GM19238 (cell line): ENCODE measurements around the gene PDE6B.

Experiments
- DNase-seq: peaks from one replicate; pipeline ENCODE4 v3.0.0; 2011; ENCODE audit warnings: low spot score; ENCODE audit not compliant: insufficient read length

PDE6B gene

GRCh38 chr4:600850-601515 is 24.4 kb upstream of the PDE6B start:
- no peak for DNase-seq

GRCh38 chr4:601612-602558 is 23.5 kb upstream of the PDE6B start:
- DNase-seq = no peak

- DNase-seq = no peak
Measured at GRCh38 chr4:602559-602942, 22.8 kb upstream of the PDE6B start.

GRCh38 chr4:604131-604530 is 21.2 kb upstream of the PDE6B start:
- no peak for DNase-seq

- no peak for DNase-seq
Measured at GRCh38 chr4:605702-606425, 19.5 kb upstream of the PDE6B start.

GRCh38 chr4:608236-608635 is 17.1 kb upstream of the PDE6B start:
- DNase-seq = no peak

- DNase-seq = no peak
Measured at GRCh38 chr4:609400-610050, 15.8 kb upstream of the PDE6B start.

GRCh38 chr4:610411-611261 is 14.7 kb upstream of the PDE6B start:
- no peak for DNase-seq

GRCh38 chr4:612052-612748 is 13.2 kb upstream of the PDE6B start:
- DNase-seq = no peak

- no peak for DNase-seq
Measured at GRCh38 chr4:612749-613125, 12.6 kb upstream of the PDE6B start.

GRCh38 chr4:613126-613525 is 12.2 kb upstream of the PDE6B start:
- DNase-seq = no peak

GRCh38 chr4:616091-616490 is 9.3 kb upstream of the PDE6B start:
- DNase-seq = no peak

GRCh38 chr4:616911-617643 is 8.3 kb upstream of the PDE6B start:
- no peak for DNase-seq

- DNase-seq = no peak
Measured at GRCh38 chr4:617644-618641, 7.4 kb upstream of the PDE6B start.

- no peak for DNase-seq
Measured at GRCh38 chr4:620201-620600, 5.2 kb upstream of the PDE6B start.

GRCh38 chr4:620851-621261 is 4.5 kb upstream of the PDE6B start:
- no peak for DNase-seq

GRCh38 chr4:621296-622070 is 3.9 kb upstream of the PDE6B start:
- DNase-seq = no peak
